ENCODE measurements around the gene ZNF862.

The ZNF862 gene

GRCh38 chr7:149875396-149875795 is 37.2 kb downstream of the ZNF862 start:
- no peak for TF ChIP-seq CTCF (IDR thresholded peaks at IDR 0.05; ENCODE audit: borderline replicate concordance, insufficient read depth, low read depth, low read length)
- no peak overlapping the region for H3K4me3 ChIP-seq (ENCODE audit: low read depth, low read length)

- no peak overlapping the region for H3K4me3 ChIP-seq (ENCODE audit: low read depth, low read length)
- no peak for TF ChIP-seq CTCF (IDR thresholded peaks at IDR 0.05; ENCODE audit: borderline replicate concordance, insufficient read depth, low read depth, low read length)
These were observed 39.8 kb downstream of the ZNF862 start for GRCh38 chr7:149877890-149878522.

GRCh38 chr7:149878523-149878921 is 40.3 kb downstream of the ZNF862 start:
- no peak for TF ChIP-seq CTCF (IDR thresholded peaks at IDR 0.05; ENCODE audit: borderline replicate concordance, insufficient read depth, low read depth, low read length)

DNA sequence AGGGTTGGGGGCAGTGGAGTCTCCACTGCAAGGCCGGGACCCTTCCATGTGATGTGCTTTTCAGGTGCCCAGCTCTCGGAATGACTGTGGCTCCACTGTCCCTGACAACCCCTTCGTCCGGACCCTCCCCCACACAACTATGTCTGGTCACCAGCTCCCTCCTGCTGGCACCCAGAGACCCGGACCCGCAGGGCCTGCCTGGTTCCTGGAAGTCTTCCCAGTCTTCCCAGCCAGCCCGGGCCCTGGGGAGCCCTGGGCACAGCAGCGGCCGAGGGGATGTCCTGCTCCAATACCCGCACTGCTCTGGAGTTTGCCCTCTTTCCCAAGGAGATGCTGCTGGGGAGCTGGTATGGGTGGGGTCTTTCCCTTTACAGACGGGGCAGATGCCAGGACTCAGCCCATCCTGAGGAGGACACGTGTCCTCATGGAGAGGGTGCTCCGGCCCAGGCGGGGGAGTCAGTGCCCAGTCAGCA is 41.1 kb downstream of the ZNF862 start:
- H3K4me3 ChIP-seq (ENCODE audit: low read depth, low read length), result no peak overlapping the region
- no peak for TF ChIP-seq CTCF (IDR thresholded peaks at IDR 0.05; ENCODE audit: borderline replicate concordance, insufficient read depth, low read depth, low read length)

More at GRCh38 chr7:149878523-149878921, 40.3 kb downstream of the ZNF862 start:
- no peak overlapping the region for H3K4me3 ChIP-seq (ENCODE audit: low read depth, low read length)

- no peak overlapping the region for H3K4me3 ChIP-seq (ENCODE audit: low read depth, low read length)
- no peak for TF ChIP-seq CTCF (IDR thresholded peaks at IDR 0.05; ENCODE audit: borderline replicate concordance, insufficient read depth, low read depth, low read length)
These were observed 41.8 kb downstream of the ZNF862 start for GRCh38 chr7:149879766-149880637.

GRCh38 chr7:149880638-149881311 is 42.6 kb downstream of the ZNF862 start:
- no peak overlapping the region for H3K4me3 ChIP-seq (ENCODE audit: low read depth, low read length)
- no peak for TF ChIP-seq CTCF (IDR thresholded peaks at IDR 0.05; ENCODE audit: borderline replicate concordance, insufficient read depth, low read depth, low read length)

All from GM12875 (cell line).